Hematopoietic multipotent progenitor cell treated with erythropoietin and hydrocortisone succinate and interleukin-3 and kit ligand, for 15 days (in vitro differentiated cells): Measurements from ENCODE around the gene KCNQ4.

Experiments used
- DNase-seq: peaks from one replicate; pipeline ENCODE4 v3.0.0-alpha.2; 2015; ENCODE audit warnings: low spot score

The KCNQ4 gene

DNA sequence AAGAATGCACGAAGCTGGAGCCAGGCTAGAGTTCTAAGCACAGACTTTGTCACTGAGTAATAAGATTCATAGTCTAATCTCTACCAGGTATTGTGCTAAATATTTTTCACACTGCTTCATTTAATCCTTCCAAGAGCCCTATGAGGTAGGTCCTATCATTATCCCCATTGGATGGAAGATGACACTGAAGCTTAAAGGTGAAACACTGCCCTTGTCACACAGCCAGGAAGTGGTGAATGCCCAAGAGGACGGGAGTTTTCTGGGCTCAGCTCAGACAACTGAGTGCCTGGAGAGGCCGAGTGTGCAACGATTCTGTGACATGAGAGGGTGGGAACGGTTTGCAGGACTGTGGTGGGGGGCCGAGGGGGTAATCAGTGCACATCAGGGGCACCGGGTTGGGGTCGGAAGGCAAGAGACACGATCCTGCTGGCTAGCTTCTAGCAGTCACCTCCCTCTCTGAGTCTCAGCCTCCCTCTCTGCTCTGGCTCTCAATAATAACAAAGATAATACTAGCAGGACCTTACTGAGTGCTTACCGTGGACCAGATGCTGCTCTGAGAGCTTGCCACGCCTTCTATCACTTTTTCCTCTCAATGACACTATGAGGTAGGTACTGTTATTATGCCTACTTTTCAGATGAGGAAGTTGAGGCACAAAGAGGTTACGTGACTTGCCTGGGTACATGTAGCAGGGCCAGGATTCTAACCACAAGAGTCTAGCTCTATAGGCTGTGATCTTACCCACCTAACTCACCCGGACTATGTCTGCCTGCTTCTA is 12.4 kb downstream of the KCNQ4 start:
- DNase-seq = no peak

DNA sequence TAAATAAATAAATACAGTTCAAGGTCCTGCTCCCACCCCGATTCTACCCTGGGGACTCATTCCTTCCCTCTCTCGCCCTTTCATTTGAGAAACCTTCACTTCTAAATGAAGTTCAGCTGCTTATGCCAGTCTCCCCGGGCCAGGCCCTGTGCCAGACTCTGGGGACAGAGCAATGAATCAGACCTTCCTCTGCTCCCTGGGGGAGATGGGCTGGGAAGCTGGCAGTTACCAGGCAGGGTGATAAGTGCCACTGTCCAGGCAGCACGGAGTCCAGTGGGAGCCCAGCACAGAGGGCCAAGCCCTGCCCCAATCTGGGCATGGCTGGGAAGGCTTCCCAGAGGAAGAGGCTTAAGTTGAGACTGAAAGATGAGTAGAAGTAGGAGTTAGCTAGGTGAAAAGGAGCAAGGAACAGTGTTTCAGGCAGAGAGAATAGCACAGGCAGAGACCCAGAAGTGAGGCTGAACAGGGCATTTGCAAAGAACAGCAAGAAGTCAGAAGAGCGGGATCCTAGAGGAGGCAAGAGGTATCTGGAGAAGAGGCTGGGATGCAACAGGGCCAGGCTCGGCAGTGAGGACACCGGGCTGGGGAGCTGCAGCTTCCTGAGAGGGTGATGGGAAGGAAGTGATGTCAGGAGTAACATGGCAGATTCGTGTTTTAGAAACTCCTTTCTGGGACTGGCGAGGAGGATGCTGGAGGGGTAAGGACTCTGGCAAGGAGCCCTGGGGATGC is 13.5 kb downstream of the KCNQ4 start:
- DNase-seq = no peak

DNA sequence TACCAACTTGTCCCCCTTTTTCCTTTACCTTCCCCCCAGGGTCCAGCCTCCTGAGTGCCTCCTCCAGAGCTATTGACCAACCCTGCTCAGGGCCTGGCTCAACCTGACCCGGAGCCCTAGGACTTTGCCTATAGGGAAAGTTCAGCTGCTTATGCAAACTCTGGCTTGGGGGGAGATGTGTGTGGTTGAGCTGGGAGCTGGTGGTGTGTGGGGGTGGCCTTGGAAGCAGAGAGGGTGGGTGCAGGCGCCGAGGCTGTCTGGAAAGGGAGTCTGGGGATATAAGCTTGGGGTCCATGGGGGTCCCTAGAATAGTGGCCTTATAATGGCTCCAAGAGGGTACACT is 14.1 kb downstream of the KCNQ4 start:
- DNase-seq = no peak

DNA sequence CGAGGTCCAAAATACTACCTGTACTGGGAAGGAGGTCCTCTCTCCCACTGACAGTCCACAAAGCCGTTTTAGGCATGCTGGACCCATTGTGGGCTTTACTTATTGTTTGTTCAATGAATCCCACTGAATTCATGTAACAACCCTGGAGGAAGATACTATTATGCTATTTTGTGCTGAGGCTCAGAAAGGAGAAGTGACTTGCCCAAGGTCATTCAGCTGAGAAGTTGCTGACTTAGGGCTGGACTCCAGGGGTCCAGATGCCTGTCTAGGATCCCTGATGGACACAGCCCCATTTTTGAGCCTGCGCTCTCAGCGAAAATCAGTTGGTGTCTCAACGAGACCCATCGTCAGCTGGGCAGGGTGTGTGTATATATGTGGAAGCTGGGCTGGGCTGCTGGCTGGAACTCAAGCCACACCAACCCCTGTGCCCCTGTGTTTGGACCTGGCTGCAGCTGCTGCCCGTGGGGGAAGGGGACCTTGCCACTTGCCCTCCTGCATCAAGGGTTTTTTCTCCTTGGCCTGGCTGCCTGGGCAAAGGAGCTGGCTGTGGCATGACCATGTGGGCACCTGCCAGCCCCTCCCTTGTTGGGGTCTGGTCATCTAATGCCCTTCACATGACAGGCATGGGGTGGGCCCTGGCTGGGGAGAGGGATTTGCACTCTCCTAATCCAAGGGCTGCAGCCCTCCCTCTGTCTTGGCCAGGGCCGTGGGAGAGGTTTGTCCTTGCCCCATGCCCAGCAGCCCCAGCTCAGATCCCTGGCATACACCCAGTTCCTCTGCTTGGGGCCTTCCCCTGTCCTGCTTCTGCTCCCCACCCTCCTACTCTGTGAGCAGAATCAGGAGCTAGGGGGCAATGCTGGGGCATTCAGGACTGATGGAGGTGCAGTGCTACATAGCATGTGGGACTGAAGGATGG is 15.0 kb downstream of the KCNQ4 start:
- no peak for DNase-seq

DNA sequence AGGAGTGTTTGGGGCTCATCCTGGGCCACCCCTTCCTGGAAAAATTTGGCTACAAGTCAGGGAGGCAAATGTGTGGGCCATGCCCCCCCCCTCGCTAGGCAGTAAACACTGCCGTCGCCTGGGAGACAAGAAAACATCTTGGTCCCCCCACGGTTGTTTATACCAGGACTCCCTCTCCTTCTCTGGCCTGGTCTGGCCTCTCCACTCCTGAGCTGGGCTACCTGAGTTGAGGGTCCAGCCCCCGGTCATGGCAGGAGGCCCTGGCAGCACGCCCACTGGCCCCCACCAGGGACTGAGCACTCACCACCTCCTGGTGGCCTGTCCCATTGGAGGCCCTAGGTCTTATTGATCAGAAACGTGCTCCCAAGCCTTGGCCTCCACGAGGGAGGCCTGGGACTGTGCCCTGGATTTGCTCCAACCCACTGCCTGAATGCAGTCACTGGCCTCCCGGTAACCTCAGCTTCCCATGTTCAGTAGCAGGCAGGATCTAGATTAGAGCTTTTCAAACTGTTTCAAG is 15.8 kb downstream of the KCNQ4 start:
- no peak for DNase-seq

DNA sequence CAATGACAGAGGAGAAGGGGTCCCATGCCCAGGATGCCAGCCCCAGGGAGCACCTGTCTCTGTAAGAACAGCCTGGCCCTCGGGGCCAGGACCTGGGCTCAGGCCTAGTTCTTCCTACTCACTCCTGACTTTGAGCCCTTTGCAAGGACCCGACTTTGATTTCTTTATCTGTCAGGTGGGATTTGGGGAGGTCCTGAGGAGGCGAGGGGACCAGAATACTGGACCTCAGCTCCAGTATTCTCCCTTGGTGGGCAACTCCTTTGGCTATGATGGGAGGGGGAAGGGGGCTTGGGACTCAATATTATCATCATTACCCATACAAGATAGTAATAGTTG is 18.1 kb downstream of the KCNQ4 start:
- DNase-seq = no peak

DNA sequence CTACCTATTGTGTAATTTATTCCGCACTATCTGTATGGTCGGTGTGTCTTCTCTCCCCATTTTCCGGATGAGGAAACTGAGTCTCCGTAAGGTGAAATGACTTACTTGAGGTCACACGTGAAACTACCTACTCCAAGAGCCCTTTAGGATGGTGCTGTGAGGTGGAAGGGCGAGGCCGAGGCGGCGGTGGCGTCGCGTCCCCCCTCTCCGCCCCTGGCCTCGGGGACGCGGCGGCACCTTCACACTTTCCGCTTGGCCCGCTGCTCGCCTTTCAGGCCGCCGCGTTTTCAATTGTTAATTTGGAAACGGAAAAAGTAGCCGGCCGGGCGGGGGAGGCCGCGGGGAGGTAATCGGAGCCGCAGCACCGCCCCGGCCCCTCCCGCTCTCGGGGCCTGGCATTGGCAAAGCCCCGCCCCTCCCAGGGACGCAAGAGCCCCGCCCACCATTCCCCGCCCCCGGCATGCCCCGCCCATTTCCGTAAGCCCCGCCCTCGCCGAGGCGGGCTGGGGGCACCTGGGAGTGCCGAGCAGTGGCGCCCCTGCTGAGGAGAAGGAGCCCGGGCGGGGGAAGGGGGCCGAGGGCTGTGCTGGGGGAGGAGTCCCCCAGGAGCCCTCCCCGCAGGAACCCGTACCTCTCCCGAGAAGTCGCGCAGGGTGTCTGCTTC is 18.6 kb downstream of the KCNQ4 start:
- DNase-seq = peak; percentile 88

DNA sequence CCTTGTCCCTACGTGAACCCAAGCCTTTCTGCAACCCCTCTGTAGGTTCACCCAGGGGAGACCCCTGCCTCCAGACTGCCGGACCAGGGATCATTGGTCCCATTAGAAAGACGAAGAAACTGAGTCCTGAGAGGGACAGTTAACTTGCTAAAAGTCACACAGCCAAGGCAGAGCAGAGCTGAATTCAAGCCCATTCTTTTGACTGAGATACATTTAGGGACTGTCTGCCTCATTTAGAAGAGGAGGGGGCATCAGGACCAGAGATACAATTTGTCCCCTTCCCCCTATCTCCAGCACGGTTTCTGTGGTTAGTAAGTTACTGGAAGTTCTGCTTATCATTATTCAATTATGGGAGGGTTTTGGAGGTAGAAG is 19.1 kb downstream of the KCNQ4 start:
- no peak for DNase-seq

DNA sequence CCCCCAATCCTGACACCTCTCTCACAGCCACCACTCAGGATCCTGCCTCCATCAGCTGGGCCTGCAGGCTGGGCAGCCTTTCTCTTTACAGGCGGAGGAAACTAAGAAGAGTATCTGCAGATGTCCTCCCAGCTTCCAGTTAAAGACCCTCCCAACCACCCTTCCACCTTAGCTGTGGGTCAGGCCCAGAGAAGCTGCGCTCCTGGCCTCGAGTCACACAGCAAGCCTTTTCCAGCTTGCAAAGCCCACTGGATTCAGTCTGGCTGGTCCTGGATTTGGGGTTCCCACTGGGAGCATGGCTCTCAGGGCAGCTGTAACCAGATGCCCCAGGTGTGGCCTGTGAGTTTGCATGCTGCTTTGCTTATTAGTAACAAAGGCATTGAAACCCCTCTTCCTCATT is 19.9 kb downstream of the KCNQ4 start:
- no peak for DNase-seq

DNA sequence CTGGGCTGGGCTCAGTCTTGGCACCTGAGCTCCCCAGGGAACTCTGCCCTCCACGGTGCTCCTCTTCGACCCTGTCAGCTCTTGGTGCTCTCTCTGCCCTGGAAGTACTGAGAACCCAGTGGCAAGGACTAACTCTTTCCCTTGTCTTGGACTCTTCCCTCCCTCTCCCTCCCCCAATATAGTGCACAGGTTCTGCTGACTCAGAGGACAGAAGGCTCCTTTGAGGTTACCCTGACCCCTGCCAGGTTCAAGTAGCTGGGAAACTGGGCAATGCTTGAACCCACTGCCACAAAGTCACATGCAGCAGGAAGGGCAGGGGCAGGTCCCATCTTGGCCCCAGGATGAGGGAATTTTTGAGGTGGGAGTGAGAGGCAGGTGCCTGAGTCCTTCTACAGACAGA is 20.3 kb downstream of the KCNQ4 start:
- DNase-seq = no peak

DNA sequence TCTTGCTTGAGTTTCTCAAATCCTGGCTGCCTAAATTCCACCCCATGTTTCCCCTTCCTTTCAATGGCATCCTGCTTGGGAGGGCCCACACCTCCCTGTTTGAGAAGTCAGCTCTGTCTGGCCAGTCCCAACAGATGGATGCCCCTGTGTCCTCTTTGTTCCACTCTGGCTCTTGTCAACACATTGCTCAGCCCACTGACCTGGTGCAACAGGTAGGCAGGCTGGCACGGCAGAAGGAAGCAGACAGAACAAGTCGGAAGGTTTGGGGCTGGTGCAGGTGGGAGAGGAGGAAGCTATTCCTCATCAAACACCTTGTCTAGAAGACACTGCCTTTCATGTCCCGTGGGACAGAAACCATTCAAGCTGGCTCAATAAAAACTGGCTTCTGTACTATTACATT is 22.7 kb downstream of the KCNQ4 start:
- DNase-seq = no peak

DNA sequence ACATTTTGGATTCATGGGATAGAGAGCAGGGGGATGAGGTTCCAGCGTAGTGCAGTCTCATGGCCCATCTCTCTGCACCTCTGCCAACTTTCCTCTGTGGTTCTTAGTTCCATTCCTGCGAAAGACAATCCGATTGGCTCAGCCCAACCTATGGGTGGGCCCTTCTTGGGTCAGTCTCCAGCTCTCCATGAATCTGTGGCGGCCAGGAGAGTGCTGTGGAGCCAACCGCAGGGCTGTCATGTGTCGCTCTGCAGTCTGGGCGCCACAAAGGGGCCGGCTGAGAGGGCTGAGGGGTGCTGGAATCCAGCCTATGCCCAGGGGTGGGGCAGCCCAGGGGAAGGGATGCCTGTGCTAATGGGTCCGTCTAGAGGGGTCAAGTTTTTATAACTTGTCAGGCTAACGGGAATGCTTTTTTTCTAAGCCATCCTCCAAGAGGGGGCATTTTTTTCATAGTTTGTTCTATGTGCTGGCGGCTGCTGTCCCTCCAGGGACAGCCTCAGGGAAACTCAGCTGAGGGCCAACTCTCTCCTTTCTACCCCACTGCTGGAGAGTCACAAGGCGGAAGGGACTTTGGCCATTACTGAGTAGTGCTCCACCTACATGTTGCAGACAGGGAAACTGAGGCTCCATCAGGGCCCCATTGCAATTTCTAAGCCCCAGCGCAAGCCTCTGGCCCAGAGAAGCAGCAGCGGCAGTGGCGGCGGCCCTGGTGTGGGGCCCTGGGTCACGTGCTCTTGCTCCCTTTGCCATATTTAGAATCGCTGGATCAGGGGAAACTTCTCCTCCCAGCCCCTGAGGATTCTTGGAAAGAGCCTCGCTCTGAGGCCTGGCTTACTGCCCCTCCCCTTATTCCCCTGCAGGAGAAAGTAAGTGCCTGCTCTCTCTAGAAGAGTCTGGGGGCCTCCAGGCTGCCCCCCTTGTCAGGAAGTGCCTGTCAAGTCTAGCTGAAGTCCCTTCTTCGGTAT is 23.4 kb downstream of the KCNQ4 start:
- no peak for DNase-seq

DNA sequence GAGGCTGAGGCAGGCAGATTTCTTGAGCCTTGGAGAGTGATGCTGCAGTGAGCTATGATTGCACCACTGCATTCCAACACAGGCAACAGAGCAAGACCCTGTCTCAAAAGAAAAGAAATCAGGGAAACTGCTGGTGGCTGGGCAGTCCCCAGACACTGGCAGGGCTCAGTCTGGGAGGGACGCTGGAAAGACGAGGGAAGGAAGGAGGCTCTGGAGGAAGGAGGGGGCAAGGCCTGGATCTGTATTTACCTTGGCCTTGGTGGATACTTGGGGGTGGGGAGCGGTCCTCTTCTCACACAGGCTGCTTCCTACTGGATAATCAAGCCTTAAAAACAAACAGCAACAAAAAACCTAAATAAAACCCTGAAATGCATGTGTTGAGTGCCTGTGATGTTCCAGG is 24.4 kb downstream of the KCNQ4 start:
- DNase-seq = no peak

DNA sequence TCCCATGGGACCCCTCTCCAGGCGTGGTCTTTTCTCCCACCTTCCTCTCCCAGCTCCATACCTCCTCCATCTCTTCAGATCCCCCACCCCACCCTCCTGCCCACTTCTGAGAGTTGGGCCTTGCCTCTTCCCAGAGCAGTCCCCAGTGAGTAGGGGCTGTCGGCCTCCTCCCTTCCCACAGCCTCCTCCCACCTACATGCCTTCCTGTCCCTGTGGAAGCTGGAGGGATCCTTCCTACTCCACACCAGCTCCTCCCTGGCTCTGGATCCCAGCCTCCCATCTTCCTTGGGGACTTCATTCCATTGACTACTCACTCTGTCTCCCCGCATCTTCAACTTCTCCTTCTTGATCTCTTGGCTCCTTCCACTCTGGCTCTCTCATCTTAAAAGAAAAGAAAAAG is 24.9 kb downstream of the KCNQ4 start:
- DNase-seq = no peak

DNA sequence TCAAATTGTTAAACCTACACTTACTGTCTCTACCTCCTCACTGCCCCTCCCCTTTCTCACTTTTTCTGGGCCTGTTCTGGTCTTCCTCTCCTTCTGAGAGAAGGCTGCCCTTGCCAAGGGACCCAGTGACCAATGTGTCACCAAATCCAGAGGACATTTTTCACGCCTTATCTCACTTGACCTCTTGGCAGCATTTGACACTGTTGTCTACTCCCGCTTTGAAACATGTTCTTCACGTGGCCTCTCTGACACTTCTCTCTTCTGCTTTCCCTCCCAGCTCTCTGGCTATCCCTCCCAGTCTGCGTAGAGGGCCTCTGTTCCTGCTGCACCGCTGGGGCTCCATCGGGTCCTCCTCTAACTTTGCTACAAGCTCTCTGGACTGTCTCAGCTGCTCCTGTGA is 25.3 kb downstream of the KCNQ4 start:
- DNase-seq = no peak

DNA sequence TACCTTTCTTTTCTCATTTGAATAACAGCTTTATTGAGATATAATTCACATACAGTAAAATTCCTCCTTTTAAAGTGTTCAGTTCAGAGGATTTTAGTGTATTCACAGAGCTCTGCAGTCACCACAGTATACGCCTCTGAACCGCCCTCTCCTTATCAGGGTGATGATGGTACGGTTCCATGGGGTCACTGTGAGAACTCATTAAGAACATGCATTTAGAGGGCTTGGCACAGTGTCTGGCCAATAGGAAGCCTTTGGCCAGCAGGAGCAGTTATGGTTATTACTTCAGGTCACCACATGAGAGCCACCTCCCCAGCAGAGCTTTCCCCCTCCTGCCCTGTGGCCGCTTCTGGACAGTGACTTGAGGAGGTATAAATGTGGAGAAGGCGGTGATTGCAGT is 27.3 kb downstream of the KCNQ4 start:
- peak; percentile 48 for DNase-seq

DNA sequence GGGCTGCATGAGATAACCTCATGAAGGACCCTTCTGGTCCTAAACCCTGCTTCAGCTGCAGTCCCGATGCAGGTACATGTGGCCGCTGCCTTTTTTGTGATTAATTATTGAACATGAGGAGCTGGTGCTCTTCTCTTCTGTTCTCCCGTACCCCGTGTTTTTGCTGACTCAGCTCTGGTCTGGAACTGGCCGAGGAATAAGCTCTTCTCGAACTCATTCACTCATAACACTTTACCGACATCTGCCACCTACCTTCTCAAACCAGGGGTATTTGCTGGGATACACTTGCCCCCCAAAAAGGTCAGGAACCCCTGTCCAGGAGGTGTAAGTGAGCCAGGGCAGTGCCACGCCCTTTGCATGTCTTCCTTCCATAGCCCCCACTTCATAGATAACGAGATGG is 31.8 kb downstream of the KCNQ4 start:
- no peak for DNase-seq

DNA sequence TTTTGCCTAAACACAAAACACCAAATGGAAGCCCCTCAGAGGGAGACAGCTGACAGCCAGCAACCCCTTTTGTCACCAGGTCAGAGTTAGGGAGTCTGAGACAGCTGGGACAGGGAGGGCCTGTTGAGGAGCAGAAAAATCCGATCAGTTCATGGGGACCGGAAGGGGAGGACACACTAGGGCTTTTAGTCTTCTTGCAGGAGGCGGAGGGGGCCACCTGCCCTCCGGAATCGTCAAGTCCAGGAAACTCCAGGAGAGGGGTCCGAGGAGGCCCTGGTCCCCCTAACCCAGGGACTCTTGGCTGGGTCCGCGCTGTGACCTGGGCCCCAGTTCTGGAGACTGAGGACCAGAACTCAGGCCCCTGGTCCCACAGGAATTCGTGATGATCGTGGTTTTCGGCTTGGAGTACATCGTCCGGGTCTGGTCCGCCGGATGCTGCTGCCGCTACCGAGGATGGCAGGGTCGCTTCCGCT is 34.2 kb downstream of the KCNQ4 start:
- no peak for DNase-seq

DNA sequence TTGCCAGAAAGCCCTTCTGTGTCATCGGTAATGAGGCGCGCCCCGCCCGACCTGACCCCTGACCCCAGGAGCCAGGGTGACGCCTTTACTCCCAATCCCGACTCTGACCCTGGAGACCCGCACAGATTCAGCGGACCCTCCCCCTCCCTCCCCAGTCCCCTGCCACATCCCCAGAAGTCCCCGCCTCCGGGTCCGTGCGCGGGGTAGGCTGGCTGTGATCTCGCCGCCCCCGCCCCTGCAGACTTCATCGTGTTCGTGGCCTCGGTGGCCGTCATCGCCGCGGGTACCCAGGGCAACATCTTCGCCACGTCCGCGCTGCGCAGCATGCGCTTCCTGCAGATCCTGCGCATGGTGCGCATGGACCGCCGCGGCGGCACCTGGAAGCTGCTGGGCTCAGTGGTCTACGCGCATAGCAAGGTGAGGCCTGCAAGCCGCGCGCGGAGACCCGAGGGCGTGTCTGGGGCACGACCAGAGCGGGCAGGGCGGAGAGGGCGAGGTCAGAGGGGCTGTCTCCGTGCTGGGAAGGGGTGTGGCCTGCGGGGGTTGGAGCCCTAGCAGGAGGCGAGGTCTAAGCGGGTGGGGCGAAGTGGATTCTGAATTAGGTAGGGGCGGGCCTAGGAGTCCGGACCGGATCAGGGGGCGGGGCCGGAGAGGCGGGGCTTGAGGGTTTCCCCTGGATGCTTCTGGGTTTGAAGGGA is 34.8 kb downstream of the KCNQ4 start:
- peak; percentile 94 for DNase-seq

DNA sequence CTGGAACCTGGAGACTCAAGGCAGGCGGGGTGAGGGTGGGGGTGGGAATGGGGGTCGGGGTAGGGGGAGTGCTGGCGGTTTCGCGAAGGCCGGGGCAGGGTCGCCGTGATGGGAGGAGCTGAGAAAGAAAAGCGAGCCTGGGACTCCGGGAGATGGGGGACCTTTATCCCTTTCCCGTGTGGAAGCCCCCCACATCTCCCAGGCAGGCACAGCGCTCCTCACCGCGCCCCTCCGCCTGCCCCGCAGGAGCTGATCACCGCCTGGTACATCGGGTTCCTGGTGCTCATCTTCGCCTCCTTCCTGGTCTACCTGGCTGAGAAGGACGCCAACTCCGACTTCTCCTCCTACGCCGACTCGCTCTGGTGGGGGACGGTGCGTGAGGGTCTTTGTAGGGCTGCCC is 35.5 kb downstream of the KCNQ4 start:
- DNase-seq = no peak
